ENCODE results near the gene CPNE4.

CPNE4 gene

GRCh38 chr3:131733086-131733841 is 301.6 kb downstream of the CPNE4 start:
- no peak for DNase-seq (ENCODE audit: low read depth)

- no peak for DNase-seq (ENCODE audit: low read depth)
Measured at GRCh38 chr3:131731709-131732108, 303.1 kb downstream of the CPNE4 start.

- peak; percentile 13 for DNase-seq (ENCODE audit: low read depth)
Measured at GRCh38 chr3:131730581-131730980, 304.2 kb downstream of the CPNE4 start.

- DNase-seq (ENCODE audit: low read depth) = no peak
Measured at GRCh38 chr3:131729643-131730017, 305.2 kb downstream of the CPNE4 start.

DNA sequence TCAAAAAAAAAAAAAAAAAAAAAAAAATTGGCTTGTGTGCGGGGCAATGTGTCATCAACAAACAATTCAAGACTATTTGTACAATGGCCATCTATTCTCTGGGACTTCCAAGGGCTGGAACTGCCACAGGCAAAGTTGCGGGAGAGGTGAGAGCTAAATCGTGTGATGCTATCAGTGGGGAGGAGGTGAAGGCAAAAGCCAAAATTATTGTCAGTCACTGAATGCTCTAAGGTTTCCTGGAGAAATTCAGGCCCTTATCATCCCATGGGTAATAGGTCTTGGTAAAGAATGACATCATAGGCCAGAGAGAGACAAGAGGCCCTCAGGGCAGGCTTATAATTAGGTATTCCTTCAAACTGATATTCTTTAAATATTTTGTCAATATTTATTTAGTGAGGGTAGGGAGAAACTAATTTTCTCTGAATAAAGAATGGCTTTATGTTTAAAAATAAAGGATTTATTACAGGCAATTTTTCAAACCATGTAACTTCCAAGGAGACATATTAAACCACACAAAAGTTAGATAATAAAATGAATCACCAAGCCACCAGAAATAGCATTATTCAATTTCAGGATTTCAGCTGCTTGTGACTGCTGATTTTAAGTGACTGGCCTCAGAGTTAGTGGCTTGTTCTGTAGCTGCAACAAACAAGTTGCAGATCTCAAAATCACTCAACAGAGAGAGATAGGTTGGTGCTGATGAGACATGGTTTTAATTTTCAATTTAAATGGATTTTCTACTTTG is 305.7 kb downstream of the CPNE4 start:
- DNase-seq (ENCODE audit: low read depth) = no peak

GRCh38 chr3:131725414-131725813 is 309.4 kb downstream of the CPNE4 start:
- DNase-seq (ENCODE audit: low read depth) = no peak

- no peak for DNase-seq (ENCODE audit: low read depth)
Measured at GRCh38 chr3:131723343-131723742, 311.5 kb downstream of the CPNE4 start.

GRCh38 chr3:131717493-131717892 is 317.3 kb downstream of the CPNE4 start:
- no peak for DNase-seq (ENCODE audit: low read depth)

GRCh38 chr3:131716943-131717342 is 317.9 kb downstream of the CPNE4 start:
- DNase-seq (ENCODE audit: low read depth) = no peak

GRCh38 chr3:131716007-131716406 is 318.8 kb downstream of the CPNE4 start:
- DNase-seq (ENCODE audit: low read depth) = no peak

DNA sequence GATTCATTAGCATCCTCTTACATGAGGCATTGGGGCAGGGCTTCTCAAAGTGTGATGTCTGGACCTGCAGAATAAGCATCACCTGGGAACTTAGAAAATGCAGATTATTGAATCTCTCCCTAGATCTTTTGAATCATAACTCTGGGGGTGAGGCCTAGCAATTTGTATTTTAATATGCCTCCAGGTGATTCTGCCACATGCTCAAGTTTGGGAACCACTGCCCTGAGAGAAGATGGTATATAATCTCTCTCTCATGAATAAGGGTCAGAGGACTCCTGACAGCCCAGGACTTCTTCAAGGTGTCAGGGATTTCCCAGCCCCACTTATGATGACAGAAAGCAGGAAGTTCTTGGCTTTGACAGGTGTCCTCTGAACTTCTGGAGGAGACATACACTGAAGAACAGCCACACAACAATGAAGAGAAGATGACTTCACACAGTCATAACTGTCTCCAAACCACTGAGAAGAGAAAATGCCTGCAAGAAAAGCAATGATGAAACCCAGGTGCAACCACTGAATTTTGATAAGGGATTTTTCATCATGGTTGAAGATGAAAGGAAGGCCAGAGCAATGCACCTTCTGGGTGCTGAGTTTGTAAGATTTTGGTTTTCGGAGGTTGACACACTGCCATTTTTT is 320.1 kb downstream of the CPNE4 start:
- no peak for DNase-seq (ENCODE audit: low read depth)

GRCh38 chr3:131713416-131714123 is 321.2 kb downstream of the CPNE4 start:
- DNase-seq (ENCODE audit: low read depth) = no peak

DNA sequence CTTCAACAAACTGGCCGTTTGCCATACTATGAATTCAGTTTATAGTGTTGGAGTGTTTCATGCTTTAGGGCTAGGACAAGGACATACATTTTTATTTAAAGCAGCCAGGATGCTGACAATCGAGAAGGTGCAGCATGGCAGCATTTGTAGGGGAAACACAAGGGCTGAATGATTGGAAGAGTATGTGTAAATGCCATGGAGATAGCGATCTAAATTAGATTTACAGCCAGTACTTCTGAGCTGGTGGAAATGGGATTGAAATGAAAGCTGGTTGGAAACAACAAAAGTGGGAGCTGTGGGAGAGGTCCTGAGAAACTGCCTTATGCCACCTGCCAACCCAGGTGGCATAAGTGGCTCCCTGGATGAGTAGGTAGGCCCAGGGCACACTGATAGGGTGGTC is 322.2 kb downstream of the CPNE4 start:
- no peak for DNase-seq (ENCODE audit: low read depth)

- no peak for DNase-seq (ENCODE audit: low read depth)
Measured at GRCh38 chr3:131711114-131711768, 323.6 kb downstream of the CPNE4 start.

- no peak for DNase-seq (ENCODE audit: low read depth)
Measured at GRCh38 chr3:131708241-131708640, 326.6 kb downstream of the CPNE4 start.

GRCh38 chr3:131705558-131706051 is 329.2 kb downstream of the CPNE4 start:
- no peak for DNase-seq (ENCODE audit: low read depth)

GRCh38 chr3:131705099-131705498 is 329.7 kb downstream of the CPNE4 start:
- DNase-seq (ENCODE audit: low read depth) = no peak

- no peak for DNase-seq (ENCODE audit: low read depth)
Measured at GRCh38 chr3:131704098-131704497, 330.7 kb downstream of the CPNE4 start.

- DNase-seq (ENCODE audit: low read depth) = no peak
Measured at GRCh38 chr3:131702146-131702545, 332.7 kb downstream of the CPNE4 start.

- DNase-seq (ENCODE audit: low read depth) = no peak
Measured at GRCh38 chr3:131701153-131701770, 333.6 kb downstream of the CPNE4 start.

GRCh38 chr3:131699001-131699400 is 335.8 kb downstream of the CPNE4 start:
- DNase-seq (ENCODE audit: low read depth) = no peak

Measured in fibroblast of gingiva (primary cell).